Glutamatergic neuron (in vitro differentiated cells): ENCODE results near the gene KRTAP9-9. TPM values are rescaled to one million over a fixed set of nuclear protein-coding genes. Genes with fewer than 3 reads are reported as not detected.
"Not testable (repeated sequence)": the region's sequence is repeated elsewhere in the genome, so short reads cannot be mapped to it uniquely, and the experiment has no call there.

ENCODE experiments used
- DNase-seq: peaks from one replicate; pipeline ENCODE4 v3.0.0; 2022
- H3K27ac Mint-ChIP-seq: one replicate; pipeline ENCODE4 v1.8.0; 2020; ENCODE audit warnings: mild to moderate bottlenecking, mixed read lengths, inconsistent platforms; ENCODE audit not compliant: unreplicated experiment
- H3K27me3 Mint-ChIP-seq: one replicate; pipeline ENCODE4 v1.8.0; 2020; ENCODE audit warnings: mild to moderate bottlenecking, moderate library complexity, mixed read lengths, inconsistent platforms; ENCODE audit not compliant: unreplicated experiment
- H3K36me3 Mint-ChIP-seq: one replicate; pipeline ENCODE4 v1.8.0; 2020; ENCODE audit warnings: mild to moderate bottlenecking, mixed read lengths, inconsistent platforms; ENCODE audit not compliant: unreplicated experiment
- H3K4me1 Mint-ChIP-seq: one replicate; pipeline ENCODE4 v1.8.0; 2020; ENCODE audit warnings: mild to moderate bottlenecking, low read depth, mixed read lengths, inconsistent platforms; ENCODE audit not compliant: unreplicated experiment
- H3K4me3 Mint-ChIP-seq: one replicate; pipeline ENCODE4 v1.8.0; 2020; ENCODE audit warnings: mild to moderate bottlenecking, mixed read lengths, inconsistent platforms; ENCODE audit not compliant: unreplicated experiment
- H3K9me3 Mint-ChIP-seq: one replicate; pipeline ENCODE4 v1.8.0; 2020; ENCODE audit warnings: mild to moderate bottlenecking, moderate library complexity, mixed read lengths, inconsistent platforms; ENCODE audit not compliant: unreplicated experiment
- CTCF ChIP-seq: fragments of 200-600 bp; sonication (generic); IDR thresholded peaks from one replicate; pipeline ENCODE4 v1.5.0; 2021; ENCODE audit not compliant: partially characterized antibody, unreplicated experiment
- total RNA-seq: library from RNA; stranded (reverse); fragmentation: NEBNext Ultra II Directional; extraction: Animal tissue kit (Norgen Biotek cat#: 25700); gene quantifications from one replicate; pipeline ENCODE4 v1.2.1, GENCODE V29; 2021; ENCODE audit not compliant: unreplicated experiment

The KRTAP9-9 gene
- total RNA-seq, 1 donor from 2014 or later, result not detected

GRCh38 chr17:41264599-41264998, 9.4 kb downstream of the KRTAP9-9 start:
- Mint-ChIP-seq H3K4me3 (no peak overlapping the region), H3K27ac (no peak overlapping the region), H3K9me3 (peaks cover 1% of the 10 kb centered on the region), H3K36me3 (no peaks in the 10 kb centered on the region), H3K27me3 (no peaks in the 10 kb centered on the region), H3K4me1 (no peaks in the 10 kb centered on the region)
- TF ChIP-seq CTCF, result no peak
- DNase-seq, result no peak

GRCh38 chr17:41265078-41265477, 9.9 kb downstream of the KRTAP9-9 start, which contains the start of gene KRTAP9-6:
Gene KRTAP9-6 (plus strand): TSS chr17:41265378. CDS start chr17:41265378, 0 bp downstream.
- DNase-seq, result no peak
- peaks cover 1% of the 10 kb centered on the region for H3K9me3 Mint-ChIP-seq
- H3K4me3 Mint-ChIP-seq, result no peak within 1 kb of the TSS
- H3K4me1 Mint-ChIP-seq, result no peaks in the 10 kb centered on the region
- H3K27me3 Mint-ChIP-seq, result no peaks in the 10 kb centered on the region
- no peak for TF ChIP-seq CTCF
- no peaks in the 10 kb centered on the region for H3K36me3 Mint-ChIP-seq
- no peak within 1 kb of the TSS for H3K27ac Mint-ChIP-seq

- Mint-ChIP-seq H3K4me1 (no peaks in the 10 kb centered on the region), H3K36me3 (no peaks in the 10 kb centered on the region), H3K9me3 (peaks cover 1% of the 10 kb centered on the region), H3K27ac (no peak overlapping the region), H3K4me3 (no peak overlapping the region), H3K27me3 (no peaks in the 10 kb centered on the region)
- no peak for TF ChIP-seq CTCF
- DNase-seq, result no peak
Measured at GRCh38 chr17:41267711-41268110, 12.5 kb downstream of the KRTAP9-9 start.

GRCh38 chr17:41271323-41271722, 16.1 kb downstream of the KRTAP9-9 start:
- H3K27me3 Mint-ChIP-seq, H3K4me1 Mint-ChIP-seq, DNase-seq, H3K4me3 Mint-ChIP-seq, H3K27ac Mint-ChIP-seq, H3K9me3 Mint-ChIP-seq, H3K36me3 Mint-ChIP-seq: not testable (repeated sequence)

GRCh38 chr17:41271858-41272257, 16.7 kb downstream of the KRTAP9-9 start:
- H3K4me1 Mint-ChIP-seq, result no peaks in the 10 kb centered on the region
- no peak overlapping the region for H3K27ac Mint-ChIP-seq
- no peak overlapping the region for H3K4me3 Mint-ChIP-seq
- no peaks in the 10 kb centered on the region for H3K9me3 Mint-ChIP-seq
- no peaks in the 10 kb centered on the region for H3K36me3 Mint-ChIP-seq
- no peak for TF ChIP-seq CTCF
- H3K27me3 Mint-ChIP-seq, result peaks cover 4% of the 10 kb centered on the region
- DNase-seq, result no peak

- H3K27ac Mint-ChIP-seq, result peak within 1 kb of the TSS; percentile 43
- H3K4me1 Mint-ChIP-seq, H3K36me3 Mint-ChIP-seq, H3K9me3 Mint-ChIP-seq, H3K4me3 Mint-ChIP-seq, H3K27me3 Mint-ChIP-seq, DNase-seq: not testable (repeated sequence)
Measured at GRCh38 chr17:41275648-41276190, 20.5 kb downstream of the KRTAP9-9 start, which contains the start of gene KRTAP9-7. Gene KRTAP9-7 (plus strand): TSS chr17:41275698. CDS start chr17:41275698, 0 bp downstream.
